Activated T-cell treated with anti-CD3 and anti-CD28 coated beads, Interleukin-2, amount 50 U/mL, for 72 hours (primary cell): Measurements from ENCODE around the gene FERMT2. TPM values are rescaled to one million over a fixed set of nuclear protein-coding genes. Genes with fewer than 3 reads are reported as not detected.

Experiments used
- ATAC-seq, 2 donors: fragments of 150-1000 bp; cut with Tn5 transposase; replicated peaks in 1 of 2; 2 replicates each; pipeline ENCODE4 v1.10.0; 2021; ENCODE audit warnings: moderate library complexity in 2 of 2, mild to moderate bottlenecking in 1 of 2
- DNase-seq, 2 donors: peaks; one replicate each; pipeline ENCODE4 v3.0.0; 2021 to 2022; ENCODE audit warnings: mixed read lengths in 1 of 2
- H3K27ac Mint-ChIP-seq: one replicate; pipeline ENCODE4 v1.8.0; 2022; ENCODE audit warnings: mild to moderate bottlenecking, moderate library complexity, mixed read lengths
- H3K27me3 Mint-ChIP-seq: one replicate; pipeline ENCODE4 v1.8.0; 2022; ENCODE audit warnings: low read depth, mixed read lengths
- H3K36me3 Mint-ChIP-seq, 2 donors: one replicate each; pipeline ENCODE4 v1.8.0; 2022; ENCODE audit warnings: mixed read lengths in 2 of 2, mild to moderate bottlenecking in 1 of 2; ENCODE audit not compliant: insufficient read depth in 2 of 2
- H3K4me1 Mint-ChIP-seq: one replicate; pipeline ENCODE4 v1.8.0; 2022; ENCODE audit warnings: low read depth, mixed read lengths
- H3K4me3 Mint-ChIP-seq, 2 donors: one replicate each; pipeline ENCODE4 v1.8.0; 2022; ENCODE audit warnings: mild to moderate bottlenecking in 2 of 2, mixed read lengths in 2 of 2, moderate library complexity in 2 of 2
- H3K9me3 Mint-ChIP-seq, 2 donors: one replicate each; pipeline ENCODE4 v1.8.0; 2022; ENCODE audit warnings: mixed read lengths in 2 of 2
- total RNA-seq, 2 donors: library from RNA; stranded (reverse); gene quantifications; one replicate each; pipeline ENCODE4 v1.2.3, GENCODE V29; 2022

FERMT2 gene
- total RNA-seq, 2 donors from 2014 or later, result 12.1 to 18.8 TPM

GRCh38 chr14:52863334-52863700, 87.5 kb downstream of the FERMT2 start:
- ATAC-seq (no peak), DNase-seq (no peak)
- Mint-ChIP-seq H3K27ac (no peak overlapping the region), H3K9me3 (no peaks in the 10 kb centered on the region), H3K27me3 (no peaks in the 10 kb centered on the region), H3K36me3 (no peaks in the 10 kb centered on the region), H3K4me3 (no peak overlapping the region), H3K4me1 (no peaks in the 10 kb centered on the region)

GRCh38 chr14:52862632-52863333, 88.1 kb downstream of the FERMT2 start:
- Mint-ChIP-seq H3K9me3 (no peaks in the 10 kb centered on the region), H3K36me3 (no peaks in the 10 kb centered on the region), H3K4me3 (no peak overlapping the region), H3K27me3 (no peaks in the 10 kb centered on the region), H3K27ac (no peak overlapping the region), H3K4me1 (no peaks in the 10 kb centered on the region)
- ATAC-seq (no peak), DNase-seq (no peak)

GRCh38 chr14:52861403-52861802, 89.4 kb downstream of the FERMT2 start:
- no peak for DNase-seq
- Mint-ChIP-seq H3K36me3 (no peaks in the 10 kb centered on the region), H3K9me3 (no peaks in the 10 kb centered on the region), H3K4me3 (no peak overlapping the region), H3K27me3 (no peaks in the 10 kb centered on the region), H3K4me1 (no peaks in the 10 kb centered on the region), H3K27ac (no peak overlapping the region)
- ATAC-seq, result no peak

GRCh38 chr14:52860910-52861309, 89.9 kb downstream of the FERMT2 start:
- ATAC-seq, result no peak
- no peak overlapping the region for H3K4me3 Mint-ChIP-seq

GRCh38 chr14:52860209-52860608, 90.6 kb downstream of the FERMT2 start:
- ATAC-seq, result no peak

More at GRCh38 chr14:52860910-52861309, 89.9 kb downstream of the FERMT2 start:
- H3K36me3 Mint-ChIP-seq, result no peaks in the 10 kb centered on the region
- H3K4me1 Mint-ChIP-seq, result no peaks in the 10 kb centered on the region
- no peak overlapping the region for H3K27ac Mint-ChIP-seq
- no peaks in the 10 kb centered on the region for H3K27me3 Mint-ChIP-seq
- DNase-seq, result no peak
- no peaks in the 10 kb centered on the region for H3K9me3 Mint-ChIP-seq

GRCh38 chr14:52856139-52856538, 94.7 kb downstream of the FERMT2 start:
- Mint-ChIP-seq H3K4me3 (no peak overlapping the region), H3K4me1 (no peaks in the 10 kb centered on the region), H3K27ac (no peak overlapping the region), H3K9me3 (no peaks in the 10 kb centered on the region), H3K27me3 (no peaks in the 10 kb centered on the region), H3K36me3 (no peaks in the 10 kb centered on the region)
- no peak for ATAC-seq
- no peak for DNase-seq

More at GRCh38 chr14:52860209-52860608, 90.6 kb downstream of the FERMT2 start:
- Mint-ChIP-seq H3K27ac (no peak overlapping the region), H3K4me3 (no peak overlapping the region), H3K4me1 (no peaks in the 10 kb centered on the region), H3K27me3 (no peaks in the 10 kb centered on the region), H3K36me3 (no peaks in the 10 kb centered on the region), H3K9me3 (no peaks in the 10 kb centered on the region)
- DNase-seq, result no peak

- DNase-seq, result no peak
- Mint-ChIP-seq H3K4me3 (no peak overlapping the region), H3K27me3 (no peaks in the 10 kb centered on the region), H3K36me3 (no peaks in the 10 kb centered on the region), H3K4me1 (no peaks in the 10 kb centered on the region), H3K27ac (no peak overlapping the region), H3K9me3 (no peaks in the 10 kb centered on the region)
- no peak for ATAC-seq
Measured at GRCh38 chr14:52853522-52853854, 97.4 kb downstream of the FERMT2 start.

- Mint-ChIP-seq H3K4me3 (no peak overlapping the region), H3K9me3 (no peaks in the 10 kb centered on the region), H3K27me3 (no peaks in the 10 kb centered on the region), H3K4me1 (no peaks in the 10 kb centered on the region), H3K27ac (no peak overlapping the region), H3K36me3 (no peaks in the 10 kb centered on the region)
- DNase-seq (no peak), ATAC-seq (no peak)
Measured at GRCh38 chr14:52852810-52853521, 97.9 kb downstream of the FERMT2 start.

GRCh38 chr14:52850451-52850909, 100.4 kb downstream of the FERMT2 start:
- Mint-ChIP-seq H3K27ac (no peak overlapping the region), H3K4me3 (no peak overlapping the region), H3K4me1 (no peaks in the 10 kb centered on the region), H3K36me3 (no peaks in the 10 kb centered on the region), H3K27me3 (no peaks in the 10 kb centered on the region), H3K9me3 (no peaks in the 10 kb centered on the region)
- ATAC-seq, result no peak
- no peak for DNase-seq

- Mint-ChIP-seq H3K4me1 (no peaks in the 10 kb centered on the region), H3K4me3 (no peak overlapping the region), H3K27ac (no peak overlapping the region), H3K36me3 (no peaks in the 10 kb centered on the region), H3K27me3 (no peaks in the 10 kb centered on the region), H3K9me3 (no peaks in the 10 kb centered on the region)
- ATAC-seq, result no peak
- no peak for DNase-seq
Measured at GRCh38 chr14:52848626-52849025, 102.2 kb downstream of the FERMT2 start.

- ATAC-seq (no peak), DNase-seq (no peak)
- no peak overlapping the region for H3K4me3 Mint-ChIP-seq
Measured at GRCh38 chr14:52846591-52846990, 104.3 kb downstream of the FERMT2 start.

GRCh38 chr14:52845081-52845480, 105.8 kb downstream of the FERMT2 start:
- Mint-ChIP-seq H3K4me3 (no peak overlapping the region), H3K36me3 (no peaks in the 10 kb centered on the region), H3K4me1 (no peaks in the 10 kb centered on the region), H3K27me3 (no peaks in the 10 kb centered on the region), H3K27ac (no peak overlapping the region), H3K9me3 (no peaks in the 10 kb centered on the region)
- no peak for DNase-seq
- no peak for ATAC-seq

More at GRCh38 chr14:52846591-52846990, 104.3 kb downstream of the FERMT2 start:
- Mint-ChIP-seq H3K36me3 (no peaks in the 10 kb centered on the region), H3K27me3 (no peaks in the 10 kb centered on the region), H3K4me1 (no peaks in the 10 kb centered on the region), H3K9me3 (no peaks in the 10 kb centered on the region), H3K27ac (peak overlapping the region; percentile 67)

- Mint-ChIP-seq H3K36me3 (no peaks in the 10 kb centered on the region), H3K9me3 (no peaks in the 10 kb centered on the region), H3K27me3 (no peaks in the 10 kb centered on the region), H3K27ac (no peak overlapping the region), H3K4me1 (no peaks in the 10 kb centered on the region), H3K4me3 (no peak overlapping the region)
- DNase-seq (no peak), ATAC-seq (no peak)
Measured at GRCh38 chr14:52844262-52845060, 106.4 kb downstream of the FERMT2 start.
